Spleen (tissue), 11 donors: ENCODE results near the gene RYR1. TPM values are rescaled to one million over a fixed set of nuclear protein-coding genes. Genes with fewer than 3 reads are reported as not detected.
A peak's percentile ranks its signal among the peaks of the same experiment; 100 is the strongest.

Experiments used
- DNase-seq: peaks from one replicate; pipeline ENCODE4 v3.0.0-alpha.2; 2020
- H3K27ac ChIP-seq, 8 donors: fragments of 200-600 bp; sonication (generic) in 7 of 8; 1 replicate in 4 of 8; 2 replicates in 4 of 8; pipeline versions ENCODE4 v1.5.0 to v1.8.0; 2016 to 2021; ENCODE audit warnings: inconsistent platforms in 4 of 8, mild to moderate bottlenecking in 4 of 8, moderate library complexity in 1 of 8
- H3K27me3 ChIP-seq, 7 donors: fragments of 200-600 bp; sonication (generic) in 6 of 7; replicated peaks in 1 of 7; 1 replicate in 4 of 7; 2 replicates in 3 of 7; pipeline versions ENCODE4 v1.5.0 to v1.8.0; 2016 to 2021; ENCODE audit warnings: inconsistent platforms in 3 of 7, mild to moderate bottlenecking in 1 of 7
- H3K36me3 ChIP-seq, 6 donors: fragments of 200-600 bp; sonication (generic) in 5 of 6; 1 replicate in 4 of 6; 2 replicates in 2 of 6; pipeline versions ENCODE4 v1.5.0 to v1.8.0; 2016 to 2021; ENCODE audit warnings: inconsistent platforms in 2 of 6
- H3K4me1 ChIP-seq, 6 donors: fragments of 200-600 bp; sonication (generic) in 5 of 6; 1 replicate in 3 of 6; 2 replicates in 3 of 6; pipeline versions ENCODE4 v1.5.0 to v1.8.0; 2016 to 2021; ENCODE audit warnings: inconsistent platforms in 3 of 6
- H3K4me3 ChIP-seq, 8 donors: fragments of 200-600 bp; sonication (generic) in 7 of 8; 1 replicate in 4 of 8; 2 replicates in 4 of 8; pipeline versions ENCODE4 v1.5.0 to v1.8.0; 2016 to 2021; ENCODE audit warnings: inconsistent platforms in 4 of 8, mild to moderate bottlenecking in 4 of 8, moderate library complexity in 2 of 8
- H3K9me3 ChIP-seq, 8 donors: fragments of 200-600 bp; sonication (generic) in 7 of 8; 1 replicate in 4 of 8; 2 replicates in 4 of 8; pipeline versions ENCODE4 v1.5.0 to v1.8.0; 2016 to 2021; ENCODE audit warnings: inconsistent platforms in 4 of 8
- CTCF ChIP-seq, 11 experiments: fragments of 200-600 bp in 7 of 11; fragments of 450-650 bp in 4 of 11; sonication (generic) in 4 of 11; IDR thresholded peaks in 8 of 11; conservative IDR thresholded peaks in 3 of 11; 1 replicate in 7 of 11; 2 replicates in 4 of 11; pipeline versions ENCODE4 v1.4.0 to v1.8.0; 2016 to 2021; ENCODE audit warnings: antibody characterized with exemption in 11 of 11, inconsistent platforms in 4 of 11, mild to moderate bottlenecking in 1 of 11
- POLR2A ChIP-seq, 3 donors: fragments of 450-650 bp; IDR thresholded peaks; one replicate each; pipeline ENCODE4 v1.5.1; 2017; ENCODE audit warnings: antibody characterized with exemption in 3 of 3, mild to moderate bottlenecking in 1 of 3
- POLR2AphosphoS5 ChIP-seq, 3 donors: sonication (generic); formaldehyde crosslinking; IDR thresholded peaks; one replicate each; pipeline ENCODE4 v1.5.1; 2017; ENCODE audit warnings: antibody characterized with exemption in 3 of 3
- WGBS, 5 donors: extraction: QIAGEN DNeasy Blood & Tissue Kit in 3 of 5; methylation state at CpG; one replicate each; pipeline versions ENCODE4 v1.1.5 to v1.1.7; 2013 to 2018; 5-methylcytosine and 5-hydroxymethylcytosine counted together
- intact Hi-C: fragments of 100-400 bp; cut with DNase I; formaldehyde crosslinking; loops from one replicate; pipeline ENCODE4 v1.15.0; 2023; ENCODE audit warnings: low total_unique reads
- polyA plus RNA-seq, 3 donors: library from polyadenylated mRNA; stranded (reverse); fragments of 200-250 nt; gene quantifications; one replicate each; pipeline ENCODE4 v1.2.1, GENCODE V29; 2013
- total RNA-seq, 7 donors: library from RNA; depleted of rRNA in 3 of 7; stranded (reverse); fragments of >200 nt in 3 of 7; fragmentation: NEBNext Ultra II Directional in 4 of 7; extraction: Animal tissue kit (Norgen Biotek cat#: 25700) in 4 of 7; gene quantifications; one replicate each; pipeline versions ENCODE4 v1.1.0 to v1.2.1, GENCODE V29; 2016 to 2021
- donor health status: healthy with polysubstance abuse.
- donor health status: DM: no; HTN: no; CAD: no; lungs with moderate emphysema.
- donor health status: DM: no; HTN: no; CAD: no.
- donor health status: Bipolar disorder and iron deficiency.
- donor health status: healthy.
- donor health status: DM: no; HTN: no; CAD: no.
- donor health status: DM: yes; HTN: yes; CAD: no.

Gene RYR1
- total and polyA plus RNA-seq, 10 donors, result 0.32 to 3.2 (median 1.3) TPM

- intact Hi-C loops, result no loop called here
- Histone ChIP-seq H3K27me3 (peaks cover 0 to 5% (median 0%) of the 10 kb centered on the region in 7 donors), H3K4me3 (no peak overlapping the region), H3K27ac (no peak overlapping the region), H3K9me3 (no peaks in the 10 kb centered on the region), H3K36me3 (peaks cover 0 to 39% (median 0%) of the 10 kb centered on the region in 6 donors), H3K4me1 (peaks cover 7 to 85% (median 29%) of the 10 kb centered on the region in 6 donors)
- TF ChIP-seq POLR2AphosphoS5 (IDR thresholded peaks at IDR 0.05) (no peak), CTCF (IDR thresholded peaks at IDR 0.05 in 8 of 11, conservative IDR thresholded peaks at IDR 0.05 in 3 of 11) (no peak), POLR2A (IDR thresholded peaks at IDR 0.05) (no peak)
- no peak for DNase-seq
- WGBS, 5 donors, result 69 to 83% (median 76%) methylated on average over 14 of the region's 14 CpGs
Measured at GRCh38 chr19:38421856-38422255, 11.6 kb upstream of the RYR1 start.

GRCh38 chr19:38422438-38422837 is 11.1 kb upstream of the RYR1 start:
- intact Hi-C loops, result no loop called here
- peaks cover 0 to 36% (median 0%) of the 10 kb centered on the region in 6 donors for H3K36me3 ChIP-seq
- peaks cover 6 to 79% (median 25%) of the 10 kb centered on the region in 6 donors for H3K4me1 ChIP-seq
- H3K27me3 ChIP-seq, result peaks cover 0 to 5% (median 0%) of the 10 kb centered on the region in 7 donors
- TF ChIP-seq POLR2A (IDR thresholded peaks at IDR 0.05) (no peak), POLR2AphosphoS5 (IDR thresholded peaks at IDR 0.05) (no peak), CTCF (IDR thresholded peaks at IDR 0.05 in 8 of 11, conservative IDR thresholded peaks at IDR 0.05 in 3 of 11) (no peak)
- no peaks in the 10 kb centered on the region for H3K9me3 ChIP-seq
- 83 to 93% (median 92%) methylated on average over 2 to 7 of the region's 7 CpGs for WGBS, 5 donors
- H3K4me3 ChIP-seq, result no peak overlapping the region
- no peak for DNase-seq
- H3K27ac ChIP-seq, result no peak overlapping the region

GRCh38 chr19:38424272-38424671 is 9.2 kb upstream of the RYR1 start:
- Histone ChIP-seq H3K4me1 (peaks cover 0 to 60% (median 12%) of the 10 kb centered on the region in 6 donors), H3K36me3 (peaks cover 0 to 32% (median 0%) of the 10 kb centered on the region in 6 donors), H3K27me3 (peaks cover 0 to 5% (median 0%) of the 10 kb centered on the region in 7 donors), H3K27ac (no peak overlapping the region), H3K4me3 (peak overlapping the region in 1 of 8 donors; percentile 43), H3K9me3 (no peaks in the 10 kb centered on the region)
- 80 to 98% (median 90%) methylated on average over 2 to 5 of the region's 5 CpGs for WGBS, 5 donors
- intact Hi-C loops, result no loop called here
- DNase-seq, result no peak
- no peak for TF ChIP-seq POLR2AphosphoS5 (IDR thresholded peaks at IDR 0.05)
- TF ChIP-seq POLR2A (IDR thresholded peaks at IDR 0.05), result no peak
- TF ChIP-seq CTCF (IDR thresholded peaks at IDR 0.05 in 8 of 11, conservative IDR thresholded peaks at IDR 0.05 in 3 of 11), result no peak

GRCh38 chr19:38425222-38425809 is 8.2 kb upstream of the RYR1 start:
- 68 to 85% (median 75%) methylated on average over 3 to 7 of the region's 7 CpGs for WGBS, 5 donors
- H3K36me3 ChIP-seq, result peaks cover 0 to 23% (median 0%) of the 10 kb centered on the region in 6 donors
- intact Hi-C loops, result no loop called here
- H3K27ac ChIP-seq, result peak overlapping the region in 6 of 8 donors; percentile 58 to 93 (median 70)
- no peaks in the 10 kb centered on the region for H3K9me3 ChIP-seq
- no peak for TF ChIP-seq POLR2AphosphoS5 (IDR thresholded peaks at IDR 0.05)
- no peak for TF ChIP-seq POLR2A (IDR thresholded peaks at IDR 0.05)
- no peak for TF ChIP-seq CTCF (IDR thresholded peaks at IDR 0.05 in 8 of 11, conservative IDR thresholded peaks at IDR 0.05 in 3 of 11)
- no peak for DNase-seq
- peak overlapping the region in 7 of 8 donors; percentile 29 to 59 (median 43) for H3K4me3 ChIP-seq
- H3K27me3 ChIP-seq, result peaks cover 0 to 8% (median 0%) of the 10 kb centered on the region in 7 donors
- peaks cover 0 to 51% (median 12%) of the 10 kb centered on the region in 6 donors for H3K4me1 ChIP-seq
